Activated CD4-positive, alpha-beta T cell treated with anti-CD3 and anti-CD28 coated beads, Interleukin-2, amount 50 U/mL, for 4 hours (primary cell): Measurements from ENCODE around the gene ALPK1.
"Not testable (repeated sequence)": the region's sequence is repeated elsewhere in the genome, so short reads cannot be mapped to it uniquely, and the experiment has no call there.

Source experiments
- DNase-seq, 2 experiments: peaks; one replicate each; pipeline ENCODE4 v3.0.0-alpha.2; 2020

ALPK1 gene

DNA sequence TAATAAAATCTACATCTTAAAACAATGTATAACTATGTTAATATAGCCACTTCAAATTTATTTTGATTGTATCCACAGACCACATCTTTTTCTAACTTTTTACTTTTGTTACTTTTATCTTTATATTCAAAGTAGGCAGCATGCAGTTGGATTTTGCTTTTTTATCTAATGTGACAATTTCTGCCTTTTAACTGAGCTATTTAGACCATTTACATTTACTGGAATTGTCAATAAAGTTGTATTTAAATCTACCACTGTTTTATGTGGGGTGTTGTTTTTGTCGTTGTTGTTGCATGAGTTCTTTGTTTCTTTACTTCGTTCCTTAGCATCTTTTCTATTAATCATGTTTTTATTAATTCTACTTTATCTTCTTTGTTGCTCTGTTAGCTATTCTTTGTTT is 176.8 kb downstream of the ALPK1 start:
- DNase-seq, result no peak

DNA sequence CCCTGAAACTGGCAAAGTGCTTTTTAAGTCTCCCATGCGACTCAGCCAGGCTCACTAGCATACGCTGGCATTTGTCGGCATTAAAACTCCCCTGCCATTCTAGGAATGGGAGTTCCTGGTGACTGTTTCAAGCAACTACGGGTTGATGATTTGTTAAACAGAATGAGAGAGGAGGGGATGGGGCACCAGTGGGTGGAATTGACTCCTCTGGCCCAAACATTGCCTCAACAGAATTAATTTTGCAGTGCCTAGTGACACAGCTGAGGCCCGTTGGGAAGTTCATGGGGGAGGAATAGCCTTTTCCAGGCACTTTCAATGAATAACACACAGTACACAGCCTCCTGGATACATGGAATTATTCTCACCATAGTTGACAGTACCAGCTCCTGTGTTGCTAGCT is 188.8 kb downstream of the ALPK1 start:
- DNase-seq, result no peak

DNA sequence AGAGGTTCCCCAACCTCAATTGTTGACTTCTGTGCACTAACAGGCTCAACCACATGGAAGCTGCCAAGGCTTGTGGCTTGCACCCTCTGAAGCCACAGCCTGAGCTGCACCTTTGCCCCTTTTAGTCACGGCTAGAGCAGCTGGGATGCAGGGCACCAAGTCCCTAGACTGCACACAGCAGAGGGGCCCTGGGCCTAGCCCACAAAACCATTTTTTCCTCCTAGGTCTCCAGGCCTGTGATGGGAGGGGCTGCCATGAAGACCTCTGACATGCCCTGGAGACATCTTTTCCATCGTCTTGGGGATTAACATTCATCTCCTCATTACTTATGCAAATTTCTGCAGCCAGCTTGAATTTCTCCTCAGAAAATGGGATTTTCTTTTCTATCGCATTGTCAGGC is 193.6 kb downstream of the ALPK1 start:
- DNase-seq, result not testable (repeated sequence)
